Lung microvascular endothelial cell (primary cell): ENCODE results near the gene SMCP. TPM values are rescaled to one million over a fixed set of nuclear protein-coding genes. Genes with fewer than 3 reads are reported as not detected.

ENCODE experiments used
- DNase-seq, 2 donors: peaks; one replicate each; pipeline versions ENCODE4 v3.0.0 to v3.0.0-alpha.2; 2010; ENCODE audit warnings: low read depth in 2 of 2
- total RNA-seq: library from RNA; depleted of rRNA; stranded (reverse); fragments of >200 nt; gene quantifications from 2 replicates; pipeline ENCODE4 v1.2.1, GENCODE V29; 2014

SMCP gene, protein sequence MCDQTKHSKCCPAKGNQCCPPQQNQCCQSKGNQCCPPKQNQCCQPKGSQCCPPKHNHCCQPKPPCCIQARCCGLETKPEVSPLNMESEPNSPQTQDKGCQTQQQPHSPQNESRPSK
- total RNA-seq = not detected in 2 replicates

DNA sequence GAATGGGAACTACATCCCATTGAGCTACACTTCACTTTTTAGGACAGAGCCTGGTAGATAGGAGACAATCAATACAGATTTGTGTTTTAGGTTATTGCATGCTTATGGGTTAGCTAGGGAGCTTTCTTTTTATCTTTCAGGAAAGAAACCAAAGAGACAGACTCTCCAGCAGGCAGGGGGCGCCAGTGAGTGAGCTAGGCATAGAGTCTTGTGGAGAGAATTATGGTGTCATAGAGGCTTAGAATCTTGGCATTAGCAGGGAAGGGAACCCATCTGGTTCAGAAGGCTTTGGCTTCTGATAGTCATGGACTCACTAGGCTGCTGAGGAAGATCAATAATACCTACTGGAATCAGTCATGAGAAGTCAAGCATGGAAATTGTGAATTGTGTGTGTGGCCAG is at the start of gene SMCP:
Gene SMCP (plus strand): TSS at position 281 of the 400 bp plus-strand sequence. CDS start 6,101 bp downstream, outside the sequence.
- DNase-seq = no peak

DNA sequence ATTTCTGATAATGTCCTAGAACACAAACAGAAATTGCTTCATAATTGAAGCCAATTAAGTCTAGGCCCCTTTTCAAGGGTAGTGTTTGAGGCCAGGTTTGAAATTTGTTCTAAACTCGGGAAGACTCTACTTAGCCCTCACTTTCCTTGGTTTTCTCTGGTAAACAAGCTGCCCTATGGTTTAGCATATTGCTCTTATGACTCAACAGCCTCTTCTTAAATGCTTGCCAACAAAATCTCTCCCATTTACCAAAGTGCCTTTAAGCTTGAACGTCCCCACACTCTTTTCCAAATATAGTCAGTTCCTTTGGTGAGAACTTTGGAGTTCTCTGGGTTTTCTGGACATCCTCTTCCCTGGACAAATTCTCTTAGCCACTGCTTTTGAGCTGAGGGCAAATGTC is 41.3 kb upstream of the SMCP start:
- no peak for DNase-seq

DNA sequence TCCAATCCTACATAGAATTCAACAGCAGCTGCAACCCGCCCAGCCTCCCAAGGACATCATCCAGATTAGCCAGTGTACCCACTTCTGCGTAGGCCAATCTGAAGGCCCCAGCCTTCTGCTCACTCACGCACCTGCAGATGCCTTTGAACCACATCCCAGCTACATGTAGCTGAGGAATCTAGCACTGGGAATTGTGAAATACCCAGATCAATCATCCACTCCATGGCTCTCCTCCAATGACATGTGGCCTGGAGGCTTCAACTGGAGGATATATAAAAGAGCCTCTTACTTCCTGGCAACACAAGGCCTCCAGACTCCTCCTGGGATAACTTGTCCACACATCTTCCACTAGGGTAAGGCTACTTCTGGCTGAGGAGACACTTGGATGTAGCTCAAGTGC is 35.6 kb upstream of the SMCP start, which contains the start of gene LCE6A:
Gene LCE6A (plus strand): TSS at position 301 of the 400 bp plus-strand sequence. CDS start 665 bp downstream, outside the sequence.
- no peak for DNase-seq

DNA sequence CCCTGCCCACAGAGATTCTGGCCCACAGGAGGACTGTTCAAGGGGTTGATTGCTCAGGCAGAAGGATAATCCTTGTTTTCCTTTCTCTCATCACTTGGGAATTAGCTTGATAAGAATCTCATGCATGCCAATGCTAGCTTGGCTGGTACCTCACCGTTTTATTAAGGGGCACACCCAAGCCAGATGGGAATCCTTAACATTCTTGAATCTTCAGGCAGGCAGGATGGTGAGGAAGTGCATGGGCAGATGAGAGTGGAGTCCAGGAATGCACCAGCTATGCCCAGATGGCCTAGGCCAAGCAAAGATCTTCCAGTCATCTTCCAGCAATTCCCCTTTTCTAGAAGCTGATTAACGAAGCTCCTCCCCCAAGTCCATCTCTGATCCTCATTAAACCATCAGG is 22.5 kb upstream of the SMCP start:
- DNase-seq = no peak

DNA sequence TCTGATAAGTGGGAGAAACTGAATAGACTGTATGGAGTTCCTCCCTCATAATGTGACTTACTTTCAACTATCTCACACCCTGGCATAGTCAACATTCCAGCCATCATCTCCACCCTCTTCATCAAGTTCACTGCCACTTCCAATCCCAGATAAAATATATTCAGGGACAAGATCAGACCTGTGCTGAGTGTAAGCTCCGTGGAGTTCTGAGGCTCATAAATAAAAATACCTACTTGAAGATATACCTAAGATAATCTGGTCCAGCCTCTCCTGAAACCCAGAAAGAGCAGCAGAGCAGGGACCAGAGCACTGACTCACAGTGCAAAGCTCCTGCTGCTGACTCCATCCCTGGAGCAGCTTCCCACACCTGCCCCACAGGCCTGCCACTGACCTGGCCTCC is 20.1 kb upstream of the SMCP start:
- DNase-seq = no peak

DNA sequence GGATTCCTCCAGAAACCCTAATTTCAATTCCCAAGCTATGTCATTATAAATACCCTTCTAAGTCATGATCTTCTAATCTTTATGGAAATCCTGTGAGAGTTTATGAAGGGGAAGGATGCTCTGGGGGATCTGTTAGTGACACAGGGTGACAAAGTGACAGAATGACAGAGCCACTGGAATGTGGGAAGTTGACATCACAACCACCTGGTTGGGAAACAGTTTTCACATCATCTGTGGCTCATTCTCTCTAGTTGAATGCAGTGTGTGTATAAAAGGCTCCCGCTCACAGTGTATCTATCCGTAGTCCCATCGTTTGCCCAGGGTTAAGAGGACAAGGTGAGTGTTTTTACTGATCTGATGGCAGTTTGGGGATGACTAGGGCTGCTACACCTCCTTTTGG is 18.4 kb upstream of the SMCP start, which contains the start of gene LCE7A:
Gene LCE7A (plus strand): TSS at position 301 of the 400 bp plus-strand sequence. CDS start 702 bp downstream, outside the sequence.
- DNase-seq = no peak

DNA sequence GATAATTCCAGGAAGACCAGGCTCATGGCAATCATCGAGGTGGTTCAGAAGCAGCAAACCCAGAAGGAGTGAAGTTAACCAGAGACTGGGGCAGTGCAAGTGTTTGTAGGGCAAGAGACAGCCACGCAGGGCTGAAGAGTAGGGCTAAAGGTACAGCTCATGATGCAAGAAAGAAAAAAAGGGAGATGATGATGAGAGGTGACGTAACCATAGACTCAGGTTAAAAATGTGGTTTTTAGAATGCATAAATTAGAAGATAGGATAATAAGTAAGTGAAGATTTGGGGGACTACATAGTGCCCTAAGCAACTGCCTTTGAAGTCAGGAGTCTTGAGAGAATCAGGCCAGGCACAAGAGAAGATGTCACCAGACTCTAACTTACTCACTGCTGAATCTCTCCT is 18.0 kb upstream of the SMCP start:
- DNase-seq = no peak

DNA sequence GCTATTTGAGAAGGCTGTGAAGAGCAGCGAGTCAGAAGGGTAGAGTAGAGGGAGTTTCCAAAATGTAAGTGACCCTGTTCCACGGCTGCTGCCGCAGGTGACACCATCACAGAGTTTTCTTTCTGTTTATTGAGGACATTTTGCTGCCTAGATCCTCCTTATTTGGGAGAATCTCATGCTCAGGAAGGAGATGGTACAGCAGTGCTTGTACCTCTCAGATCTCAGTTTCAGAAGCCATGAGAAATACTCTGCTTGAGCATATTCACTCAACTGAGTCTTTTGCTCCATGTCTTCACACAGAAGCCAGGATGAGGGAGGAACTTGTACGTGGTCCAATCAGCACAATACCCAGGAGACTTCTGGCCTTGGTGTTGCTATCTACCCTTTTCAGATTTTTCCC is 16.7 kb upstream of the SMCP start:
- DNase-seq = no peak

DNA sequence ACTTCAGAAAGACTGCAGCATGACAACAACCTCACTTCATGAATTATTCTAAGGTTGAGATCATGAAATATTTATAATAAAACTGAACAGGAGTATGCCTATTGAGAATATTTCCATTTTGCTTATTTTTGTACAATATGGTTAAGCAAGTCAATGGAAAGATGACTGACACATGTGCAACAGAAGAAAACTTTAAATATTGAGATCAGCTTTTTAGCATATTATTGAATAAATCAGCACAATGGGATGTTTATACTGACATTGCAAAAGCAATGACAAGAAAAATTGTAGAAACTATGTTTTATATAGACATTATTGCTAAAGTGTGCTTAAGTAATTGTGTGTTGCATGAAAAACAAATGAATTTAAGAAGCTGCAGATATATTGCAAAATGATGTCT is 13.7 kb upstream of the SMCP start:
- no peak for DNase-seq

DNA sequence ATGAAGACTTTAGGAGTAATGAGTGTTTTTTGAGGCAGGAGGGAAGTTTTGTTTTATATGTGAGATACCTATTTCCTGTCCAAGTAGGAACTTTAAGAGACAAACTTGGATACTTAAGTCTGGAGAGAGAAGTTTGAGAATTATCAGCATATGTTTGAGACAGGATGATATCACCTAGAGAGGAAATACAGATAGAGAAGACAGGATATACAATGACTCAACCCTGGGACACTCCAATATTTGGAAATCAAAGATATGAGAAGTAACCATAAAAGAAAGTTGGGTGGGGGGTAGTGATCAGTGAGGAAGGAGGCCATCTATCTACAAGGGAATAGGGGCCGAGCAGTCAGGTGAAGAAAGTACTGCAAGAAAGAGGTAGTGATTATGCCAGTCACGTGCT is 11.8 kb upstream of the SMCP start:
- no peak for DNase-seq

DNA sequence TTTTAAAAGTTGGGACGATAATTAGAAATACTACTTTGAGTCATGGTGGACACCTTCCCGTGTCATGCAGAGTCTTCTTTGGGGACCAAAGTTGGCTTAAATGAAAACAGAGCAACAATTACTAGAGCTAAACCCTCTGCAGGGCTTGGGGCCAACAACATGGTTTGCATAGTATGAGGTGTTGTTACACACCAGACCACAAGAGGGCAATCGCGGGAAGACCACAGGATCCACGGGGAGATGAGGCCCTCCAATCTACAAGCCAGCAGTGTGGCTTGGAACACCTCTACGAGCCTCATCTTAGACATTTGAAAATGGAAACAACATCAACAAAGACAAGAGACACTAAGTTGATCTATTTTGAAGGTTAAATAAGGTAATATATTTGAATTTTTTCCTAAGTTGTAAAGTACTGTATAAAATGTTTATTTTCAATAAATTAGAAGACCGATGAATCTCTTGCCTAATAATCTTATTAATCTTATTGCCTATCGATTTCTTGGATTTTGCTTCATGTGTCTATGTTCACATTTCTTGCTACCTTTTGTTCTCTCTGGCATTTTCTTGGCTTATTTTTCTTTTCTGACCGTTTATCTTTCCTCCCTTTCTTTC is 8.2 kb upstream of the SMCP start:
- peak; percentile 62 to 77 for DNase-seq

DNA sequence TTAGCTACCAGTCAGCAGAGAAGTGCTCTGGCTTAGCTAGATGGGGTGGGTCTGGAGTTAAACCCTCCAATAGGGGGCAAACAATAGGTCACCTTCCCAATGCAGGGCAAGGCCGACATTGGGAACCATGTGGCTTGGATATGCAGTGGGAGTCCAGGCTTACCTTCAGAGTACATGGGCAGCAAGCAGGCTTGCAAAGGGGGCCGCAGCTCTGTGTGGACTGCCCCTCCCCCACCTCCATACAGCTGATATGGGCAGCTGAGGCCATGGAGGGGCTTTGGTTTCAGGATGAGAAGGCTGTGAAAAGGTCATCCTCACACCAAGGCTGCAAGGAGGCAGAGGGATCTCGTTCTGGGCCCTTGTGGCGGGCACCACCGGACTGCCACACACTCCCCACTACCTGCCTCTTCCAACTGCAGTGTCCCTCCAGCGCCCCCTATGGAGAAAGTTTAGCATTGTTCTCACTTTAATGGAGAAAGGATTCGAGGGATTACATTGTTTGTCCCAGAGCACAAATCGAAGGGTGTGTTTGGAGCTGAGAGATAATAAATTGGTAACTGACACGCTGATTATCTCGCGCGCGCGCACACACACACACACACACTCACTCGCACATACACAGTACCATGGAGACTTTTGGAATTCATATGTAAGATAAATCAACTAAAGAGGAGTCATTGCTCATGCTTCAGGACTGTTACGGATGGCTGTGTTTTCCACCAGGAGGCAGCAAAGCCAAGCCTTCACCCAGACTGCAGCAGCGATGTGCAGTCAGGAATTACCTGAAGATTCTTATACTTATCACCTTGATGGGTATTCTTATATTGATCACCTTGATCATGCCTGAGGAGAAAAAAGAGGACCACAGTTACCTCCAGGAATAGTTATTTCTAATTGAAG is 7.0 kb upstream of the SMCP start:
- DNase-seq = peak; percentile 26 to 34

DNA sequence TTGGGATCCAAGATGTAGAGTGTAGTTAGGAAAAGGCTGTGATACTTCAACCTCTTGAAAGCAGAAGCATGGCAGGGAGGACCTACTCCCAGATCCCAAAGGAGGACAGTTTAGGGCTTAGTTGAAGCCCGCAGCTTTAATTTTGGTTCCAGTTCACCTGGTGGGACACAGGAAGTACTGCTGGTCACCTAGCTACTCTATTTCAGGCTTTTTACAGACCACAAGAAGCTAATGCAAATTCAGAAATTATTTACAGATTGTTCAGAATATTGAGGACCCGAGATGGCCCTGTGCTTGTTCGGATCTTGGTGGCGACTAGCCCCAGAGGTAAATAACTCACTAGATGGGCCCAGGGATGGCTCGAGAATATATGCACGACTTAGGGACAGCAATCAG is 6.4 kb upstream of the SMCP start:
- DNase-seq = no peak

DNA sequence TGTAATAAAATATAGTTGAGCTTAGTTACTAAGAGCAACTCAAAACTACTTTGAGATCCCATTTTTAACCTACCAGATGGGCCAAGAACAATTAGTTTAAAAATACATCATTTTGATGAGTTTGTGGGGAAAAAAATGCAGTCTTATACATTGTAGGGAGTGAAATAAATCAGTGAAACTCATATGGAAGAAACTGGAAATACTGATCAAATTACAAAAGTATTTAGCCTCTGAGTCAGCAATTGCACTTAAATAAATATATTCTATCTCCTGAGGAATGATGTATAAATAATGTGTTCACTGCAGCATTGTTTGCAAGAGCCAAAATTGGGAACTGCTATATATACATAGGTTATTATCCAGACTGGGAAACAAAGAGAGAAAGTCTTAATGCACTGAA is 4.6 kb upstream of the SMCP start:
- no peak for DNase-seq

DNA sequence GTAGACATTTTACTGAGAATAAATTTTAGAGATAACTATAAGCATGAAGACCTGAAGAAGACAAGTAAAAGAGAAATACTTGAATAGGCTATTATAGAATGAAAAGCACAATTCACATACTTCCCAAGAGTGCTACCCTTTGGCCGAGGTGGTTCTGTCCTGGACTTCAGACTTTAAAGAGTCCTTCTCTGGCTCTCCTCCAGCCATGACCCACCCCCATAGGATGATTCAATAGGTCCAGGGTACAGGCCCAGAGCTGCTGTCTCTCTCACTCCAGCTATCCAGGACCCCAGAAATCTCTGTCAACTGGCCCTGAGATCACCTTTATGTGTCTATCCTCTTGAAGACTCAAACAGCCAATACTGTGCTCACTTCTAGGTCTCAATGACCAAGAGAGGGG is 1.3 kb upstream of the SMCP start:
- no peak for DNase-seq

DNA sequence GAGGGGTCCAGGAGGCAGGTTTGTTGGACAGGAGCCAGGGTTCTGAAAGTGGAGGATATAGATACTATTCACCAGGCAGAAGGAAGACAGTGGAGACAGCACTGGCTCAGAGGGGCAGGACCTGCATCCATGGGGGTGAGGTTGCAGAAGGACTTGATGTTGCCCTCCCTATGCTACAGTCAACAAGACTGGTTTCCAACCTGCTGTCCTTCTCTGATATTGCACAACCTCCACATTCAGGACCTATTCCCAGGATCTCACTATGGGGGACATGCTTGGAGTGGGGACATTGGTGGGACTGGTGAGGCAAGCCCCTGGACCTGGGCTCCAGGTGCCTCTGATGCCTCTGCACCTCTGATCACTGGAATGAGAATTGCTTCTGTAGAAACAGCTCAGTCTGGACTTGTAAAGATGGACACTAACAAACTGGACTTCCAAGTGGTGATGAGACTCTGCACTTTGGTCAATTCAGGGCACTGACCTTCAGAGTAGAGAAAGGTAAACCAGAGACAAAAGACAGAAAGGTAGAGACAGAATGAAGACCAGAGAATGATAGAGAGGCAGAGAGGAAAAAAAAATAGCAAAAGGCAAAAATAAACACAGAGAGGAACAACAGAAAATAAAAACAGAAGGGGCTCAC is 1.6 kb downstream of the SMCP start:
- DNase-seq = no peak

DNA sequence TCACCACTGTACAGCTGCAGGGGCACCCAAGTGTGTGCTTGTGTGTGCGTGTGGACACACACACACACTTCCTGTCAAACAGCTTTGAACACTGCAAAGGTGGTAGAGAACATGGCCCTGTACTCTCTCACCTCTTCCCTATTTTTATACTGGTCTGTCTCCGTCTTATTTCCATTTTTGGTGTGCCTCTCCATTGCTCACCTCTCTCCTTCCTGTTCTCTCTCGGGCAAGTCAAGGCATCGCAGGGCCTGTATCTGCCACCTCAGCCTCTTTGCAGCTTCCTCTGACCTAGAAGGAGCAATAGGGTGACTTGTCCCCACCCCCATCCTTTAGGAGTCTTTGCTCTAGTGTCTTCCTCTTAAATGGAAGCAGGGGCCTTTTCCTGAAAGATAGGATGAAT is 2.2 kb downstream of the SMCP start:
- no peak for DNase-seq

DNA sequence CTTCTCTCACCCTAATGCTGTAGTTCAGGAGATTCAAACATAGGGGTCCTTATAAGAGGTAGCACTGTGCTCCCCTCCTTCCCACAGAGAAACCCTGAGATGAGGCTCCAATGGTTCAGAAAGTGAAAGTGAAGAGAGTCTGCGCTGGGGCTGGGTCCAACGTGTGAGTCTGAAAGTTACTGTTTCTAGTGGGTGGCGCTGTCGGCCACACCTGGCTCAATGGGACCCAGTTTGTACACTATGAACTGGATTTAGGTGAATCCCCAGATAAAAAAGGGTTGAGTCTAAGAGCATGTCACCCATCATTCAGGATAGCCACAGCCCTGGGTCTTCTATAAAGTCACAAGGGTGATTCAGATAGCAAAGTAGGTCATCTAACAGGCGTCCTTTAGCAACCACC is 2.8 kb downstream of the SMCP start:
- no peak for DNase-seq

DNA sequence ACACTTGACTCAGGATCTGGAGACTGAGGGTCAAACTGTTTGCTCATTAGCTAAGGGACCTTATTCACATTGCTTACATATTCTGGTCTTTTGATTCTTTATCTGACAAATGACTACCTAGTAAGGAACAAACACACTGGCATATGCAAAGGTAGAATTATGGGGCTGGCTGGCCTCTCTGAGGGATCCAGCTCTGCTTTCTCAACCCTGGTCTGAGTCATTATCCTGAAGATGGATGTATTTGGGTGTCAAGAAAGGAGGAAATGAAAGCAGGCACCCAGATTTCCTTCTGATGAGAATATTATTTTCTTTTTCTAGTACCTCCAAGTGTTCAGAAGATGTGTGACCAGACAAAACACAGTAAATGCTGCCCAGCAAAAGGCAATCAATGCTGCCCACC is 6.0 kb downstream of the SMCP start:
- no peak for DNase-seq

DNA sequence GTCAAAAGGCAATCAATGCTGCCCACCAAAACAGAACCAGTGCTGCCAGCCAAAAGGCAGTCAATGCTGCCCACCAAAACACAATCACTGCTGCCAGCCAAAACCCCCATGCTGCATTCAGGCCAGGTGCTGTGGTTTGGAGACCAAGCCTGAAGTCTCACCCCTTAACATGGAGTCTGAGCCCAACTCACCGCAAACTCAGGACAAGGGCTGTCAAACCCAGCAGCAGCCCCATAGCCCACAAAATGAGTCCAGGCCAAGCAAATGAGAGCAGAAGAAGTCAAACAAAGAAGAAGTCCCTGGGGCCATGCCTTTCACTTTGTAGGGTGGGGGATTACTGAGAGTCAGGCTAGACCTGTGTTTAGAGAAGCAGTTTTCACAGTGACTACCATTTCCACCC is 6.4 kb downstream of the SMCP start:
- no peak for DNase-seq

DNA sequence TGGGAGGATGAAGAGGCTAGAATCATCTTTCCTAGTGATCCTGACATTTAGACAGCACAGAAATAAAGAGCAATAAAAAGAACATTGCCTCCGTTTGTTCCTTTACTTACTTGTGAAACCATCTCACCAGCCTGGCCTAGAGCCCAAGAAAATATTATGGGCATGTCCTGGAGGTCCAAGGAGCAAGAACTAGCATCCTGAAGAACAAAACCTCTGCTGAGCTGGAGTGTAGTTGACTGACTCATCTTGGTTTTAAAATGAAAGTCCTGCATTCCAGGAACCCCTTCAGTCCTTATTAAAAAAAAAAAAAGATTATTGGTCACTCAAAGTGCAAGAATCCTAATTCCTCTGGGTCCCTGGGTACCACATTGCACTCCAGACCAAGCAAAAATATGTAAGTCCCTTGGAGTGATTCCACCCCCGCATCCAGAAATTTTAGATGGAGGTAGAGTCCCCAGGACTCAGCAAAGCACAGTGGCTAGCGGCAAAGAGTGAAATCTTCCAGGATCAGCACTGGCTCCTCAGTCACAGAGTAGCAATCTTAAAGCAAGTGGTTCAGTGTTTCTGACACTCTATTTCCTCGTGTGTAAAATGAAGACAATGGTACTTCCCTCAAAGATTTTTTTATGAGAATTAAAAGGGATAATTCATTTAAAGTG is 7.0 kb downstream of the SMCP start:
- DNase-seq = no peak

DNA sequence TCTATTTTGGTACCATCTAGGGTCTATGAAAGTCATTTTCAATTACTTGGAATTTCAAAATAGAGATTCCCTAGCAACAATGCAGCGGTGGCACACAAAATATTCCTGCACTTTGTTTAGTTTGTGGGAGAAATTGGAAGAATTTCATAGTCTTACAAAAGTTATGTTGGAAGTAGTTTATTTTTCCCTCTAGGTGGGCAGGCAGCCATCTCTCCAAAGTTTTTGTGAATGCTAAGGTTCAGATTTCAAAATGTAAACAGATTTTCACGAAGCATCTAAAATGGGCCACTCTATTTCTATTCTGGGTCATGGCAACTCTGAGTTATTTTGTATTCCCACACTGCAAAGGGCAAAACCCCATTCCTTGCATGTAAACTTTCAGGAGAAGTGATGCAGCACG is 8.0 kb downstream of the SMCP start:
- no peak for DNase-seq
